GM21786 (cell line): Measurements from ENCODE around the gene N4BP2.
A peak's percentile ranks its signal among the peaks of the same experiment; 100 is the strongest.

Experiments used
- ATAC-seq: cut with Tn5 transposase; IDR thresholded peaks from one replicate; pipeline ENCODE4 v1.9.1; 2021; ENCODE audit not compliant: unreplicated experiment

Gene N4BP2

GRCh38 chr4:40150932-40151331, 94.3 kb downstream of the N4BP2 start:
- no peak for ATAC-seq

- ATAC-seq = no peak
Observed at GRCh38 chr4:40152637-40153036, 96.0 kb downstream of the N4BP2 start.

DNA sequence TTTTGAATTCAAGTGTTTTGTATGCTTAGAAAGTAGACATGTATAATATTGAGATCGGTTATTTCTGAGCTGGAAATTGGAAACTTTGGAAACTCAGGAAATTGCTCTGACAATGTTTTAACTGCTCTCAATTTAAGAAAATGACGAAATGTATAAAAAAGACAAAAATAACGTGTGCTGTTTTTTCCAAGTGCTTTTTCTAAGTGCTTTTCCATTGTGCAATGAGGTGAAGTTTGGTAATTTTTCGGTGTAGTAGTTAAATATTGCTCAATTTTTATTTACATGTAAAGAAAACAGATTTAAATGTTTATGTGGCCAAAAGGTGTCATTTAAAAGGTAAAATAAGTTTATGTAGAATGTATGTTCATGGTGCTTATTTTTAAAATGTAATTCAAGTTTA, 100.8 kb downstream of the N4BP2 start:
- ATAC-seq = no peak

- no peak for ATAC-seq
Observed at GRCh38 chr4:40160258-40160657, 103.6 kb downstream of the N4BP2 start.

- ATAC-seq = no peak
Observed at GRCh38 chr4:40164459-40164858, 107.8 kb downstream of the N4BP2 start.

GRCh38 chr4:40165916-40166315, 109.3 kb downstream of the N4BP2 start:
- no peak for ATAC-seq

GRCh38 chr4:40168070-40168469, 111.4 kb downstream of the N4BP2 start:
- ATAC-seq = no peak

DNA sequence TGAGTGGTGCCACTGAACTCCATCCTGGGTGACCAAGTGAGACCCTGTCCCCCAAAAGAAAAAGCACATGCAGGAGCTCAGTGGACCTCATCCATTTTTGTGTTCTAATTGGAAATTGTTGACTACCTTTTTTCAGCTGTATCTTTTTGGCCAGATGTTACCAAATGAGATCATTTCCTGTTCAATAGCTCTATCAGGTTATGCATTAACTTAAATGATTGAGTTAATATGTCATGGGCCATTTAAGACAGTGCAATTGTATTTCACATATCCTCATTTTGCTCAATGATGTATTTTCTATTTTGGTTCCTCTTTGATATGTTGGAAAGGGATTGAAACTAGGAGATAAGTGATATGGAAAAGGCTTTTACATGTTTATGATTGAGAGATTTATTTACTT, 113.9 kb downstream of the N4BP2 start:
- ATAC-seq = peak; percentile 69

DNA sequence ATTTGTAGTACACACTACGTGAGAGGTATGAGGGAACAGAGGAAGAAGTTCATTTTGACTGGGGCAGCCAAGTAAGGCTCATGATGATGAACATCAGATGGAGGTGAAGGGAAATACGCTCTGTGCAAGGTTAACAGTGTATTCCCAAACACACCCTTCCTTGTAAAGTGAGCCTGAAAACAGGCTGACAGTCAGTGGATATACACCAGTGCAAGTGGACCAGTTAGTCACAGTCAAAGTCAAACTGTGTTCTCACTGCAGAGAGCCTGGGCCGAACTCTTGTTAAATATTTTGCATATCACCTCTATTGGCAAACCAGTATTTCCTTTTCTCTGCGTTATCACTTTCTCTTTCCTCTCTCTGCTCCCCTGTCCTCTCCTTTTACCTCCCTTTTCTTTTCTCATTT, 116.8 kb downstream of the N4BP2 start:
- peak; percentile 79 for ATAC-seq

DNA sequence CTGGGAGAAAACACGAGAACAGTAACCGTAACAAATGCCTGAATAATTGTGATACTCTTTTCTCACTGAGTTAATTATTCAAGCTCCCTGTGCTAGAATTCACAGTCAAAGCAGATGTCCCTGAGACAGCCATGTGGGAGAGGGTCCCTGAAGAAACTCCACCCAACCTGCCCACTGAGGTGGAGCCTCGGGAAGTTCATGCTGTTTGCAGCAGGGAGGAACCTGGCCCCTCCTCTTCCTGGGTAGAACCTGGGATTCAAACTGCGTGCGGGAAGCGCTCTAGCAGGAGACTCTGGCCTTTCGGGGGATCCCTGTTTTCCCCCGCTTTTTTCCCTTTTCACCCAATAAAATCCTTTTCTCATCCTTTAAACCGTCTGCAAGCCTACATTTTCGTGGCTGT, 120.0 kb downstream of the N4BP2 start:
- ATAC-seq = no peak

GRCh38 chr4:40177591-40177990, 120.9 kb downstream of the N4BP2 start:
- ATAC-seq = no peak

GRCh38 chr4:40178672-40179071, 122.0 kb downstream of the N4BP2 start:
- ATAC-seq = no peak

DNA sequence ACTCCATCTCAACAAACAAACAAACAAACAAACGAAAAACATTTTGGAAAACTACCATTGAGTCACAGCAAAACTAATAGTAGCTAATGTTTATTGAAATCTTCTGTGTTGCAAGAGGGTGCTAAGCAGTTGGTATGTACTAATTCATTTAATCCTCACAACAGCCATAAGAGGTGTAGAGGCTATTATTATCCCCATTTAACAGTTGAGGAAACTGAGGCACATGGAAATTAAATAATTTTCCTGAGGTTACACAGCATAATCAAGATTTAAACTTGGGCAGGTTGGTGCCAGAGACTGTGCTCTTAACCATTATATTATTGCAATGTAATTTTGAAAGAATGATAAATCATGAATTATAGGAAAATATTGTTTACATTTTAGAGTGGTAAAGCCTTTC, 122.7 kb downstream of the N4BP2 start:
- ATAC-seq = no peak

- ATAC-seq = no peak
Observed at GRCh38 chr4:40180356-40180755, 123.7 kb downstream of the N4BP2 start.

GRCh38 chr4:40182001-40182400, 125.4 kb downstream of the N4BP2 start:
- no peak for ATAC-seq

- no peak for ATAC-seq
Observed at GRCh38 chr4:40182954-40183353, 126.3 kb downstream of the N4BP2 start.

GRCh38 chr4:40183615-40184411, 127.2 kb downstream of the N4BP2 start:
- ATAC-seq = no peak

DNA sequence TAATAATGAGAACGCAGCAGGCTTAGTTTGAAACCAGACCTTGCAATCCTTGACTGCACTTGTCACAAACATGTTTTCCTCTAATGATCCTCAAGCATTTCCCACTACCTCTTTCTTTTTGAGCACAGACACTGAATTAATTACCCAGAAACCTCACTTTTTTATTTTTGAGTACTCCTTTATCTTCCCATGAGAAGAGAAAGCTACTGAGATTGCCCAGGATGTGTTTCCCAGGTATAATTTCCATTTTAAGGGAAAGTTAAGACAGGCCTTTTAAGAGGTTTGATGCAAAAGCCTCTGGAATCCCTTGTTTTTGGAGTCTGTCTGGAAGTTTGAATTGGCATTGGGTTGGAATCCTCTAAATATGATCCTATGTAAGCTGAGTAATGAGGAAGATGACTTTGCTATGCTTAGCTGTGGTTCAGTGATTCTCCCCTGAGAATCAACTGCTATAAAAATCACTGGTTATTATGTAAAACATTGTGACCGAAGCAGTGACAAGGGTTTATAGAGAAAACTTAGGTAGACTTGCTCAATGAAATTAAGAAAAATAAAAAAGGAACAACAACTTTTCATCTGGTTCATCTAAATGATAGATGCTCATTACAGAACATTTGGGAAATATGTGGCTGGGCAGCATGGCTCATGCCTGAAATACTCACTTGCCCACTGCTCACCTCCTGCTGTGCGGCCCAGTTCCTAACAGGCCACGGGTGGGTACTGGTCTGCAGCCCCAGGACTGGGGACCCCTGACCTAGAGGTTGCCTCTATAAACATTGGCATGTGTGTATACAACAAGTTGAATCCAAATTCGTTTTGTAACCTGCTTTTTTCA, 129.4 kb downstream of the N4BP2 start:
- ATAC-seq = peak; percentile 46

- ATAC-seq = no peak
Observed at GRCh38 chr4:40186665-40187014, 130.0 kb downstream of the N4BP2 start.

- no peak for ATAC-seq
Observed at GRCh38 chr4:40187386-40187906, 130.8 kb downstream of the N4BP2 start.

DNA sequence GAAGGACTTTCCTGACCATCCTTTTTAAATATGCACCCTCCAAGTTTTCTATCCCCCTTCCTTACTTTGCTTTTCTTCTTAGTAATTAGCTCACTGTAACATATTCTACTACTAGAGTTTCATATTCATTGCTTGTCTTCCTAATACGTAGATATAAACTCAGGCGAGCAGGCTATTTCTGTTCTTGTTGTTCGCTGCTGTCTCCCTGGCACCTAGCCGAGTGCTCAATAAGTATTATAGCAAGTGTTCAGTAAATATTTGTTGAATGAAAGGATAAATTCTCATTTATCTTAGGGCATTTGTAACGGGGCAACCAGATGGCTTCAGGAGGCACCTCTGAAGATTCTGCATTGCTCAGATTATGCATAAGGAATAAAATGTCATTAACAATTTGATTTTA, 133.4 kb downstream of the N4BP2 start:
- ATAC-seq = no peak

DNA sequence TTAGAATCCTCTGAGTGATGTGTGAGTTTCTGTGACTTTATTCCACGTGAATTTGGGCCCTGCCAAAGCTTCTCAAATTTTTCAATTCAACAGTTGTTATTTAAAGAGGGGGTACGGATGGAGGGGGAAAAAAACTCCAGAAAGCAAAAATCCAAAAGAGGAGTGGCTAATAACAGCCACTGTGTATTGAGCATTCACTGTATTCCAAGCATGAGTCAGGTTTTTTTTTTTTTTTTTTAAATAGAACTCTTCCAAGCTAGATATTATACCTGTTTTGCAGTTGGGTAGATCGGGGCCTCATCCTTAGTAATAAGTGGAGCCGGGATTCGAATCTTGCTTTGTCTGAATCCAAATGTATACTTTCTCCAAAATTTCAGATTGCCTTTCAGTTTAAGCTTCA, 133.8 kb downstream of the N4BP2 start:
- no peak for ATAC-seq
